Umbilical cord (tissue), 2 donors: Measurements from ENCODE around the gene MTSS2. TPM values are rescaled to one million over a fixed set of nuclear protein-coding genes. Genes with fewer than 3 reads are reported as not detected.

Experiments used
- DNase-seq: peaks from one replicate; pipeline ENCODE4 v3.0.0-alpha.2; 2015; ENCODE audit warnings: low spot score
- total RNA-seq: library from RNA; depleted of rRNA; stranded (reverse); fragments of >200 nt; gene quantifications from one replicate; pipeline ENCODE4 v1.2.3, GENCODE V29; 2014; ENCODE audit warnings: low replicate concordance; ENCODE audit not compliant: insufficient read depth

MTSS2 gene
- total RNA-seq: 32.5 TPM

- DNase-seq: peak; percentile 92
Observed at GRCh38 chr16:70685938-70686375, at the start of gene MTSS2. Gene MTSS2, minus strand, starts transcription at chr16:70686053. Its CDS starts 262 bp downstream, at chr16:70685791.

- DNase-seq: peak; percentile 86
Observed at GRCh38 chr16:70735141-70735979, 49.5 kb upstream of the MTSS2 start.

- DNase-seq: no peak
Observed at GRCh38 chr16:70734522-70735095, 48.8 kb upstream of the MTSS2 start.

- DNase-seq: no peak
Observed at GRCh38 chr16:70730944-70731343, 45.1 kb upstream of the MTSS2 start.

GRCh38 chr16:70730031-70730430, 44.2 kb upstream of the MTSS2 start:
- DNase-seq: peak; percentile 77

GRCh38 chr16:70729292-70729691, 43.4 kb upstream of the MTSS2 start:
- no peak for DNase-seq

- DNase-seq: no peak
Observed at GRCh38 chr16:70728150-70728549, 42.3 kb upstream of the MTSS2 start.

- DNase-seq: peak; percentile 53
Observed at GRCh38 chr16:70726892-70727361, 41.1 kb upstream of the MTSS2 start.

GRCh38 chr16:70725912-70726828, 40.3 kb upstream of the MTSS2 start:
- DNase-seq: peak; percentile 95

GRCh38 chr16:70725024-70725911, 39.4 kb upstream of the MTSS2 start:
- peak; percentile 79 for DNase-seq

- DNase-seq: peak; percentile 28
Observed at GRCh38 chr16:70724146-70725023, 38.5 kb upstream of the MTSS2 start.

- DNase-seq: no peak
Observed at GRCh38 chr16:70723740-70724145, 37.9 kb upstream of the MTSS2 start.

- DNase-seq: no peak
Observed at GRCh38 chr16:70721202-70721963, 35.5 kb upstream of the MTSS2 start.

- DNase-seq: no peak
Observed at GRCh38 chr16:70720425-70721201, 34.8 kb upstream of the MTSS2 start.

GRCh38 chr16:70717065-70717464, 31.2 kb upstream of the MTSS2 start:
- DNase-seq: no peak

GRCh38 chr16:70715860-70716357, 30.1 kb upstream of the MTSS2 start:
- DNase-seq: peak; percentile 95

- DNase-seq: peak; percentile 89
Observed at GRCh38 chr16:70715055-70715858, 29.4 kb upstream of the MTSS2 start.
